Pancreas (tissue), 10 donors: Measurements from ENCODE around the gene SEPTIN6. TPM values are rescaled to one million over a fixed set of nuclear protein-coding genes. Genes with fewer than 3 reads are reported as not detected.

Source experiments
- ATAC-seq, 4 donors: fragments of 200-7000 bp; cut with Tn5 transposase; one replicate each; pipeline versions ENCODE4 v1.8.0 to v1.9.1; 2020; ENCODE audit warnings: mild to moderate bottlenecking in 4 of 4, moderate library complexity in 4 of 4
- DNase-seq, 6 donors: peaks; one replicate each; pipeline ENCODE4 v3.0.0-alpha.2; 2020
- FAIRE-seq: peaks from 2 replicates; lab custom pipeline; 2012; peaks lifted over from hg19 to GRCh38; lab: Jason Lieb, UNC
- H3K27ac ChIP-seq, 4 donors: fragments of 200-600 bp; sonication (generic); 1 replicate in 3 of 4; 2 replicates in 1 of 4; pipeline versions ENCODE4 v1.5.0 to v1.8.0; 2020
- H3K27me3 ChIP-seq, 4 donors: fragments of 200-600 bp; one replicate each; pipeline ENCODE4 v1.8.0; 2021
- H3K36me3 ChIP-seq, 3 donors: fragments of 200-600 bp; sonication (generic) in 1 of 3; one replicate each; pipeline versions ENCODE4 v1.5.0 to v1.8.0; 2020 to 2021
- H3K4me1 ChIP-seq, 3 donors: fragments of 200-600 bp; one replicate each; pipeline ENCODE4 v1.8.0; 2021
- H3K4me3 ChIP-seq, 4 donors: fragments of 200-600 bp; sonication (generic) in 2 of 4; one replicate each; pipeline versions ENCODE4 v1.5.0 to v1.8.0; 2020 to 2021
- H3K9me3 ChIP-seq, 4 donors: fragments of 200-600 bp; one replicate each; pipeline ENCODE4 v1.8.0; 2021
- CTCF ChIP-seq, 4 donors: fragments of 200-600 bp; sonication (generic) in 3 of 4; IDR thresholded peaks; one replicate each; pipeline versions ENCODE4 v1.5.0 to v1.8.0; 2021; ENCODE audit warnings: antibody characterized with exemption in 4 of 4
- WGBS, 2 donors: extraction: QIAGEN DNeasy Blood & Tissue Kit; methylation state at CpG; one replicate each; pipeline ENCODE4 v1.1.7; 2013; 5-methylcytosine and 5-hydroxymethylcytosine counted together
- intact Hi-C, 3 donors: fragments of 100-400 bp; cut with DNase I; formaldehyde crosslinking; loops; one replicate each; pipeline versions ENCODE4 v1.11.1 to v1.14.2; 2022
- polyA plus RNA-seq, 2 donors: library from polyadenylated mRNA; stranded (reverse); fragments of 200-250 nt; gene quantifications; one replicate each; pipeline ENCODE4 v1.2.3, GENCODE V29; 2013
- total RNA-seq, 6 donors: library from RNA; stranded (reverse); fragmentation: NEBNext Ultra II Directional in 4 of 6; extraction: Animal tissue kit (Norgen Biotek cat#: 25700) in 4 of 6; gene quantifications; one replicate each; pipeline versions ENCODE4 v1.2.1 to v1.2.4, GENCODE V29; 2021 to 2023
- donor health status: healthy with polysubstance abuse.
- donor health status: DM: no; HTN: no; CAD: no; lungs with moderate emphysema.
- donor health status: DM: no; HTN: no; CAD: no.
- donor health status: control.
- donor health status: control.
- donor health status: Bipolar disorder and iron deficiency.
- donor health status: DM: yes; HTN: yes; CAD: no.
- donor health status: DM: no; HTN: no; CAD: no.
- donor health status: DM: no; HTN: no; CAD: no.
- donor health status: DM: yes; HTN: yes; CAD: no.

Gene SEPTIN6
- total and polyA plus RNA-seq, 8 donors = 1.5 to 10.2 (median 3.8) TPM

- Histone ChIP-seq H3K27ac (no peak overlapping the region), H3K9me3 (no peaks in the 10 kb centered on the region), H3K27me3 (peaks cover 0 to 4% (median 2%) of the 10 kb centered on the region in 4 donors), H3K36me3 (no peaks in the 10 kb centered on the region), H3K4me1 (no peaks in the 10 kb centered on the region), H3K4me3 (no peak overlapping the region)
- DNase-seq (peak in 4 of 6 donors; percentile 38 to 75 (median 62)), FAIRE-seq (no peak), ATAC-seq (peak in 3 of 4 donors; percentile 38 to 50 (median 39))
- WGBS, 2 donors = 25 to 33% methylated on average over 7 of the region's 7 CpGs
- no peak for TF ChIP-seq CTCF (IDR thresholded peaks at IDR 0.05)
- intact Hi-C loops = loop anchor here in 1 of 3 donors (10.0 kb wide), 1 partner anchor 220 kb away; no protein-coding TSS in a partner anchor
Measured at GRCh38 chrX:119734897-119735339, 42.0 kb upstream of the SEPTIN6 start.

GRCh38 chrX:119729408-119730201 lies 36.6 kb upstream of the SEPTIN6 start:
- H3K9me3 ChIP-seq = no peaks in the 10 kb centered on the region
- intact Hi-C loops = loop anchor here in 1 of 3 donors (10.0 kb wide), 1 partner anchor 215 kb away; no protein-coding TSS in a partner anchor
- no peak overlapping the region for H3K27ac ChIP-seq
- FAIRE-seq (no peak), ATAC-seq (peak; percentile 61 to 80 (median 78)), DNase-seq (peak in 4 of 6 donors; percentile 11 to 56 (median 34))
- H3K27me3 ChIP-seq = peaks cover 0 to 4% (median 2%) of the 10 kb centered on the region in 4 donors
- WGBS, 2 donors = 20 to 36% methylated on average over 14 of the region's 14 CpGs
- H3K36me3 ChIP-seq = no peaks in the 10 kb centered on the region
- no peak overlapping the region for H3K4me3 ChIP-seq
- no peaks in the 10 kb centered on the region for H3K4me1 ChIP-seq
- peak; percentile 13 to 36 (median 34) for TF ChIP-seq CTCF (IDR thresholded peaks at IDR 0.05)

- Histone ChIP-seq H3K9me3 (no peaks in the 10 kb centered on the region), H3K4me1 (no peaks in the 10 kb centered on the region), H3K27me3 (peaks cover 0 to 4% (median 2%) of the 10 kb centered on the region in 4 donors), H3K27ac (no peak overlapping the region), H3K36me3 (no peaks in the 10 kb centered on the region), H3K4me3 (no peak overlapping the region)
- no peak for TF ChIP-seq CTCF (IDR thresholded peaks at IDR 0.05)
- ATAC-seq (no peak), DNase-seq (no peak), FAIRE-seq (no peak)
- WGBS, 2 donors = 46 to 58% methylated on average over 5 of the region's 5 CpGs
- intact Hi-C loops = no loop called here
Measured at GRCh38 chrX:119728487-119728886, 35.5 kb upstream of the SEPTIN6 start.

- Histone ChIP-seq H3K9me3 (no peaks in the 10 kb centered on the region), H3K36me3 (no peaks in the 10 kb centered on the region), H3K27me3 (peaks cover 0 to 4% (median 2%) of the 10 kb centered on the region in 4 donors), H3K4me3 (no peak overlapping the region), H3K27ac (no peak overlapping the region), H3K4me1 (no peaks in the 10 kb centered on the region)
- FAIRE-seq (no peak), DNase-seq (no peak), ATAC-seq (peak in 2 of 4 donors; percentile 28 to 35)
- intact Hi-C loops = no loop called here
- TF ChIP-seq CTCF (IDR thresholded peaks at IDR 0.05) = no peak
- WGBS, 2 donors = 45% methylated on average over 7 of the region's 7 CpGs
Measured at GRCh38 chrX:119726900-119727555, 34.1 kb upstream of the SEPTIN6 start.
